Endometrial microvascular endothelial cells (primary cell): ENCODE measurements around the gene GMDS. TPM values are rescaled to one million over a fixed set of nuclear protein-coding genes. Genes with fewer than 3 reads are reported as not detected.
"Not testable (repeated sequence)": the region's sequence is repeated elsewhere in the genome, so short reads cannot be mapped to it uniquely, and the experiment has no call there.

ENCODE experiments used
- in situ Hi-C: cut with HindIII; loops from 2 replicates; pipeline ENCODE4 v1.10.0; 2017; ENCODE audit warnings: low sequenced_read_pairs, low pct_unique_long_range_greater_than_20kb; ENCODE audit errors: inconsistent ontology term
- total RNA-seq: library from RNA; depleted of rRNA; stranded (reverse); fragments of >200 nt; gene quantifications from one replicate; pipeline ENCODE4 v1.2.3, GENCODE V29; 2015; ENCODE audit errors: inconsistent ontology term

GMDS gene
- total RNA-seq, 1 donor from 2014 or later = 7.4 TPM

DNA sequence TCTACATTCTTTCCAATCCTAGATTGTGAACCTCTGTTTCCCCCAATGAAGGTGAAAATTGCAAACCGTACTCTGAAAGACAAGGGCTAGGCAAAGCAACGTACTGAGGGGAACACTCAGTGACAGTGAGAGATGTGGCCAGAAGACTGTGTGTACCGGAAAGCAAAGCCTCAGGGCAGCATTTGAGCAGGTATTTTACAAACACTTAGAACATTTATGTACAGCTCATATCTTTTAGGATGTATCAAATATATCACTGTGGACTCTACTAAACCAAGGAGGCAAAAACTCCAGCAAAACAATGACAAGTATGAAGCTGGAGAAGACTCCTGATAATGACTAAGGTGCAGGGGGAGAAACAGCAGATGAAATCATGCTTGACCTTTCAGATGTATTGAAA is 398.8 kb downstream of the GMDS start:
- in situ Hi-C loops = no loop called here

GRCh38 chr6:1845543-1845942 is 399.9 kb downstream of the GMDS start:
- in situ Hi-C loops = not testable (repeated sequence)

GRCh38 chr6:1842334-1842733 is 403.1 kb downstream of the GMDS start:
- in situ Hi-C loops = no loop called here

DNA sequence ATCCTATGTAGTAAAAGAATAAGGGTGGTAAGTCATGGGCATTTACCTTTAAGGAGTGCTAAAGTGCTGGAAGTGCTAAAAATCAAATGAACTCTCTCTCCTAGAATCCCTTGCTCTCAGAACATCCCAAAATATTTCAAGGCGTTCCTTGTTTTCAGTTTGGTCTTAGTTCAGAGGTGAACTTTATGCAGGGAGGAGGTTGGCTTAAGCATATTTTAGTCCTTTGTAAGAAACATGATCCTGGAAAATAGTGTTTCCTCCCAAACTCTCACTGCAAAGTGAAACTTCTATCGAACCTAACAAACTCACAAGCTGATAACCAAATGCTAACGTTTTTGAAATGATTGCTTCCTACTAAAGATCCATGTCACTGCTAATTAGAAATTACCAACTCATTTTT is 404.3 kb downstream of the GMDS start:
- in situ Hi-C loops = no loop called here

DNA sequence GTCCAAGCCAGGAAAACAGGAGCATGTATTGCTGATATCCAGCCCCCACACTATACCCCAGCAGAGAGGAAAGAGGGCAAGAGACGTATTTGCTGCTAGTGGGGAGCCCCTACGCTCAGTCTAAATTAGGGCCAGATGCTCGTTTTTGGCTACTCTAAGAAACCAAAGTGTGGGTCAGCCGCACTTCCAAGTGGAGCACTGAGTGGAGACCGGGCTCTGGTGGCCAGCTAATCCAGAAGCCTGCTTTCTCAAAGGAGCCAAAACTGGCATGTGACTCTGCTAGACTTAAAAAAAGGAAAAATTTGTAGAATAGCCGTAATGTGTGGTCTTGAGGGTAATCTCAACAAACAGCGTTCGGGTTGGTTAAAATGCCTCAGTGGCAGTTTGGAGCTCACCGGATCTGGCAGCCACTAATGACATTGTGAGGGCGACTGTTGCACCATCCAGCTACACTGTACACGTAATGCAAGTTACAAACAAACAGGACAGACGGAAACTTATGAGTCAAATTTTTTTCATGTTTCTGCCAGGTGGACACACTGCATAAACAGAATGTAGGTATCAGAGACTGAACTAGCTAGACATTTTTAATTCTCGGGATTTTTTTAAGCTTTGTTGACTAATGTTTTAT is 404.8 kb downstream of the GMDS start:
- in situ Hi-C loops = no loop called here

DNA sequence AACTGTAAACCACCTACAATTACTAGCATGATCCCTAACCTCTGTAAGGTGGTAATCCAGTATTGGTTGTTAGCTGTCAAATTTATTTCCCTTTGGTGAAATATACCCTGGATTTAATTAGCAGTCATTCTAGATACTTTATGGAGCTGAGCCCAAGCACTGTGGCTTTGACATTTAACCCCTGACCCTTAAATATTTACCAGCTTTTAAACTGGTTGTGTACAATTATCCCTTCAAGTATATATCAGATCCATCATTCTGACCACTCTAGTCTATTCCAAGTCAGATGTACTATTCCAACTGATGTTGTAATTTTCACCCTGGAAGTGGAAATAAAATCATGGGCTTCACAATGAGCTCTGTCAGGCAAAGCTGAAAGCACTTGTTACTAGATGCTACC is 406.0 kb downstream of the GMDS start:
- in situ Hi-C loops = no loop called here

- in situ Hi-C loops = no loop called here
Observed at GRCh38 chr6:1838604-1839213, 406.7 kb downstream of the GMDS start.

- in situ Hi-C loops = no loop called here
Observed at GRCh38 chr6:1837826-1838225, 407.6 kb downstream of the GMDS start.

GRCh38 chr6:1836690-1837089 is 408.7 kb downstream of the GMDS start:
- in situ Hi-C loops = no loop called here

DNA sequence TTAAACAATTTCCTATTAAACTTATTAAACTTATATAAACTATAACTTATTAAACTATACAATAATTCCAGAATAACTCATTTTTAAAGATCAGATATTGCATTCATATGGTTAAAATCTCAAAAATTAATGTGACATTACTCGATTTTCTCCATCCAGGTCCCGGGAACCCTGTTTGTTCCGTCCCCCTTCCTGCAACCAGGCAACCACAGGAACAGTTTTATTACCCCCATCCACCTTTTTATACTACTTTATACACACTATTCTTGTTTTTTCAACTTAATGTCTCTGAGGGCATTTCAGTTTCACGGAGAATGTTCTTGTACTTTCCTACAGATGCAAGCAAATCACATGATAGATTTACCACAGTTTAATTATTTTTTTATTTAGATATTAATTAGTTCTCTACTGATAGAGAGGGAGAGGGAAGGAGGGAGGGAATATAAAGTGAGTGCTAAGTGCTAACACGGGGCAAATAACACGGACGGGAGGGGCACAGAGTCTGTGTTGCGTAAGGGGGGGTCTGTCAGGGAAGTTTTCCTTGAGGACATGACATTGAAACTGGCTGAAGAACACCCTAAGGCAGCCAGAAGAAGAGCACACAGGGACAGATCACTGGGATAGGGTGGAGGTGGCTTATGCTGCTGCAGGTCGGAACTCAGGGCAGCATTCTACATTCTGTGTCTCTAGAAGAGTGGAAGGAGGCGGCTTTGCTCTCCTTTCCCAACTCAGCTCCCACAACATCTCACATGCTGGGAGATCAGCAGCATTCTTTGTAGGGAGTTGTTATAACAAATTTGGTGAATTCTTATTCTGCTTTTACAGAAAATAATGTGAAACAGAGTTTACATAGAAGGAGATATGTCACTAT is 410.5 kb downstream of the GMDS start:
- in situ Hi-C loops = no loop called here

DNA sequence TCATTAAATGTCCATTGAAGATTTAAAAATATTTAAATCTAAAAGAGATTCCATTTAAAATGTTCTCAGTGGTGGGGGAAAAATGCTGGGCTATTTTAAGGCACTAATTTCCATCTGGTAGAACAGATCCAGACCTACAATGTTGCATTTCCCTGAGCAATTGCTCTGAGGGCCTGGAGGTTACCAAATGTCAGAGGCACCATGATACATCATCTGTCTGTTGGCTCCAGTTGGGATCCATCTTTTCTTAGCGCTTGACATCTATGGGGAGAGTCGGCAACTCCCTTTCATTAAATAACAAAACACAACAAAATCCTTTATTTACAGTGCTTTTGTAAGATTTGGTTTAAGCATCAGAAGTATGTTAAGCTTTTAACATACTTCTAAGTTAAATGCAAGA is 411.2 kb downstream of the GMDS start:
- in situ Hi-C loops = no loop called here

DNA sequence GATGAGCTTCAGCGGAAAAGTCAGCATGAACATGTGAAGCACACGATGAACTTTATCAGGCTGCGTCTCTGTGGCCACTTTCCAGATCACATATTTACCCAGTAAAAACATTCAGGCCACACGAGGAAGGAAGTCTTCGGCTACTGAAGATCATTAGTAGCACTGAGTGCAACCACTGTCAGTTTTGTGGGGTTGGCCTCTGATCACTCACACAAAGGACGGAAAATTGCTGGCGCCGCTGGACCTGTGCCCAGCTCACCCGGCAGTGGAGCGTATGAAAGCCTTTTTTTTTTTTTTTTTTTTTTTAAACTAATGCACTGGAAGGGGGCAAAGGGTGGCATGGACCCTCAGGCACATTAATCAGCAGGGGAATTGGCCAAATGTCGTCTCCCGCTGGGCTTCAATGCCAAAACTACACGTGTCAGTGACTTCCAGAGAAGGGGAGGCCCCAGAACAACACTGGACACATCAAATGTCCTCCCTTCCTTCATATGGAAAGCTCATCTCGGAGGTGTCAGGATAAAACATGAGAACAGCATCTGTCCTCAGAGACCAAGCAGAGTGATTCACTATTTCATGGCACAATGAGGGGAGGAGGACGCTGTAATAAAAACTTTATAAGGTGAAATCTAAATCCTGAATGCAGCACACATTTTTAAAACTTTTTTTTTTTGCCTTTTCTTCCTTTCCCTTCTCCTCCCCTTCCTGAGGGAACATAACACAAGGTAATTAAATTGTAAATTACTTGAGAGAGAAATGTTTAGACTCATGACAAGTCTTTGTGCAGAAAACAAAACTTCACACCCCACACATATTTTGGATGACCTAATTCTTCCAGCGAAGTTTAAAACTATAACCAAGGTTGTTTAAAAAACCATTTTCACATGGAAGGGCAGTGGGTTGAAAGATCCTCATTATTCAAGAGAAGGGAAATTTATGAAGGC is 412.3 kb downstream of the GMDS start:
- in situ Hi-C loops = no loop called here

DNA sequence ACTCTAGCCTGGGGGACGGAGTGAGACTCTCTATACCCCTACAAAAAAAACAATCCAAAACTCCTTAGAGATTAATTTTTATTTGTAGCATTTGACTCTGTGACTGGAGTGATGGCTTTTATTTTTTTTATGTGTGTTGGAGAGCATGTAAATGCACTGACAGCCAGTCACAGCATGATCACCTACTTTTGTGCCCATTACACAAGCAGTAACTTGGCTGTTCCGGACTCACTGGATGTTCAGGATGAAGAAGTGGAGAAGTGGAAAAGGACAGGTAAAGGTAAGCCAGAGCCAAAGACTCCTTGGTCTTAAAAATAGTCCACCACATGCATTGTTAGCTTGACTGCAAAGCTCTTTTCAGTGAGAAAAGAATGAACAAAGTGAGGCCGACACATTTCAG is 413.0 kb downstream of the GMDS start:
- in situ Hi-C loops = no loop called here

GRCh38 chr6:1827984-1828793 is 417.2 kb downstream of the GMDS start:
- in situ Hi-C loops = no loop called here

GRCh38 chr6:1825926-1826325 is 419.5 kb downstream of the GMDS start:
- in situ Hi-C loops = no loop called here

DNA sequence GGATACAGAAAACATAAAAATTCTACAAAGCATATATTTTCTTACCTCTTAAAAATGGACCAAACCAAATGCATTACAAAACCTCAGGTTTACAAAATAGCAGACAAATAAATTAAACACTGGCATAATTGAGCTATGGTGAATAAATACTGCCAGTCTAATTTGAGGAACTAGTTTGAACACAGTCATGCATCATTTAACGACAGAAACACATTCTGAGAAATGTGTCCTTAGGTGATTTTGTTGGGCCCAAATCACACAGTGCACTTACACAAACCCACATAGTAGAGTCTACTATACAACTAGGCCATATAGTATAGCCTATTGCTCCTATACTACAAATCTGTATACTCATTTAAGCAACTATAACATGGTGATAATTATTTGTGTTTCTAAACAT is 420.1 kb downstream of the GMDS start:
- in situ Hi-C loops = no loop called here

GRCh38 chr6:1821513-1822183 is 423.8 kb downstream of the GMDS start:
- in situ Hi-C loops = no loop called here

- in situ Hi-C loops = no loop called here
Observed at GRCh38 chr6:1821164-1821512, 424.3 kb downstream of the GMDS start.
